A673 (cell line): ENCODE results near the gene PRKG1. TPM values are rescaled to one million over a fixed set of nuclear protein-coding genes. Genes with fewer than 3 reads are reported as not detected.

Experiments used
- BruUV-seq: library from RNA; stranded (reverse); fragments of 400-500 nt; replicated peaks from 2 replicates; lab custom pipeline; 2021; lab: Mats Ljungman, UMichigan
- CTCF ChIA-PET: fragments of 300-600 bp; sonication (Branson Sonifier 250); formaldehyde crosslinking; loops from one replicate; lab custom pipeline; 2022; ENCODE audit warnings: antibody characterized with exemption; lab: Charles Lee
- POLR2A ChIA-PET: fragments of 300-600 bp; sonication (Branson Sonifier 250); formaldehyde crosslinking; loops from one replicate; lab custom pipeline; 2022; ENCODE audit warnings: antibody characterized with exemption; ENCODE audit not compliant: low non-redundant PET; lab: Charles Lee
- DNase-seq: peaks from one replicate; pipeline ENCODE4 v3.0.0-alpha.2; 2015; ENCODE audit warnings: low spot score
- H3K27ac ChIP-seq: fragments of 200-600 bp; sonication (generic); 2 replicates; pipeline ENCODE4 v1.5.1; 2016; ENCODE audit warnings: mixed run types, low read depth, mild to moderate bottlenecking, mixed read lengths, antibody characterized with exemption, low read length; ENCODE audit not compliant: poor library complexity, severe bottlenecking
- H3K27me3 ChIP-seq: fragments of 200-600 bp; sonication (generic); replicated peaks from 2 replicates; pipeline ENCODE4 v1.6.1; 2017; ENCODE audit warnings: mixed run types, low read depth, mild to moderate bottlenecking, mixed read lengths, antibody characterized with exemption, low read length; ENCODE audit not compliant: insufficient read depth, poor library complexity
- H3K36me3 ChIP-seq: fragments of 200-600 bp; sonication (generic); 2 replicates; pipeline ENCODE4 v1.6.1; 2016; ENCODE audit warnings: mixed run types, mild to moderate bottlenecking, mixed read lengths, antibody characterized with exemption, low read length; ENCODE audit not compliant: insufficient read depth, poor library complexity, severe bottlenecking
- H3K4me1 ChIP-seq: fragments of 200-600 bp; sonication (generic); 2 replicates; pipeline ENCODE4 v1.6.1; 2017; ENCODE audit warnings: mixed run types, mild to moderate bottlenecking, mixed read lengths, antibody characterized with exemption, low read length; ENCODE audit not compliant: insufficient read depth, poor library complexity, severe bottlenecking
- H3K4me3 ChIP-seq: fragments of 200-600 bp; sonication (generic); 2 replicates; pipeline ENCODE4 v1.5.1; 2016; ENCODE audit warnings: low read depth, mixed run types, mild to moderate bottlenecking, mixed read lengths, low read length; ENCODE audit not compliant: poor library complexity, severe bottlenecking
- H3K9me3 ChIP-seq: fragments of 200-600 bp; sonication (generic); 2 replicates; pipeline ENCODE4 v1.6.1; 2016; ENCODE audit warnings: mixed run types, low read depth, mild to moderate bottlenecking, mixed read lengths, antibody characterized with exemption, low read length; ENCODE audit not compliant: poor library complexity, severe bottlenecking
- CTCF ChIP-seq: fragments of 300-800, 200-600 bp; sonication (generic); conservative IDR thresholded peaks from 2 replicates; pipeline ENCODE4 v1.5.1; 2017; ENCODE audit warnings: low read depth, mild to moderate bottlenecking, antibody characterized with exemption, low read length, moderate library complexity, mixed read lengths
- EZH2 ChIP-seq: fragments of 200-600 bp; sonication (generic); IDR thresholded peaks from 2 replicates; pipeline ENCODE4 v1.6.1; 2017; ENCODE audit warnings: borderline replicate concordance, low read depth, mild to moderate bottlenecking, mixed read lengths, antibody characterized with exemption, low read length; ENCODE audit not compliant: poor library complexity, severe bottlenecking
- intact Hi-C: fragments of 100-400 bp; cut with micrococcal nuclease; formaldehyde crosslinking; loops from one replicate; pipeline ENCODE4 v1.10.0; 2022; ENCODE audit not compliant: unreplicated experiment
- total RNA-seq: library from RNA; stranded (reverse); gene quantifications from 2 replicates; pipeline ENCODE4 v1.2.3, GENCODE V29; 2021

Gene PRKG1
- total RNA-seq, 1 experiment from 2014 or later = 0.58 TPM

- POLR2A ChIA-PET = no interaction called here
- H3K27ac ChIP-seq = no peak overlapping the region
- BruUV-seq = no TSS peak
- H3K4me1 ChIP-seq = no peaks in the 10 kb centered on the region
- peaks cover 29% of the 10 kb centered on the region for H3K27me3 ChIP-seq
- DNase-seq = no peak
- intact Hi-C loops = no loop called here
- CTCF ChIA-PET = no interaction called here
- H3K4me3 ChIP-seq = no peak overlapping the region
- no peaks in the 10 kb centered on the region for H3K36me3 ChIP-seq
- TF ChIP-seq CTCF = no peak
- TF ChIP-seq EZH2 = no peak
- H3K9me3 ChIP-seq = no peaks in the 10 kb centered on the region
Observed at GRCh38 chr10:51638211-51638610, 563.9 kb downstream of the PRKG1 start.

- ChIA-PET POLR2A (no interaction called here), CTCF (no interaction called here)
- no peaks in the 10 kb centered on the region for H3K4me1 ChIP-seq
- intact Hi-C loops = no loop called here
- no peak overlapping the region for H3K4me3 ChIP-seq
- H3K27me3 ChIP-seq = peaks cover 35% of the 10 kb centered on the region
- no peak overlapping the region for H3K27ac ChIP-seq
- TF ChIP-seq EZH2 (no peak), CTCF (peak; percentile 29; the same call in 1 of the 2 replicates)
- H3K9me3 ChIP-seq = no peaks in the 10 kb centered on the region
- H3K36me3 ChIP-seq = no peaks in the 10 kb centered on the region
- BruUV-seq = no TSS peak
- no peak for DNase-seq
Observed at GRCh38 chr10:51638737-51639136, 564.5 kb downstream of the PRKG1 start.

GRCh38 chr10:51640120-51640819, 566.0 kb downstream of the PRKG1 start:
- peaks cover 6% of the 10 kb centered on the region for H3K4me1 ChIP-seq
- ChIA-PET CTCF (no interaction called here), POLR2A (no interaction called here)
- peaks cover 44% of the 10 kb centered on the region for H3K27me3 ChIP-seq
- H3K4me3 ChIP-seq = no peak overlapping the region
- intact Hi-C loops = no loop called here
- BruUV-seq = no TSS peak
- no peaks in the 10 kb centered on the region for H3K36me3 ChIP-seq
- TF ChIP-seq EZH2 = no peak
- no peak for TF ChIP-seq CTCF
- no peaks in the 10 kb centered on the region for H3K9me3 ChIP-seq
- no peak overlapping the region for H3K27ac ChIP-seq
- no peak for DNase-seq
